Stimulated activated CD4-positive, alpha-beta T cell treated with anti-CD3 and anti-CD28 coated beads, TNF-alpha, amount 100 ng/mL, for 1 hour (primary cell): ENCODE results near the gene UBXN6.

Source experiments
- DNase-seq, 3 donors: peaks; one replicate each; pipeline ENCODE4 v3.0.0-alpha.2; 2020; ENCODE audit warnings: low read depth in 3 of 3, low spot score in 1 of 3

UBXN6 gene

DNA sequence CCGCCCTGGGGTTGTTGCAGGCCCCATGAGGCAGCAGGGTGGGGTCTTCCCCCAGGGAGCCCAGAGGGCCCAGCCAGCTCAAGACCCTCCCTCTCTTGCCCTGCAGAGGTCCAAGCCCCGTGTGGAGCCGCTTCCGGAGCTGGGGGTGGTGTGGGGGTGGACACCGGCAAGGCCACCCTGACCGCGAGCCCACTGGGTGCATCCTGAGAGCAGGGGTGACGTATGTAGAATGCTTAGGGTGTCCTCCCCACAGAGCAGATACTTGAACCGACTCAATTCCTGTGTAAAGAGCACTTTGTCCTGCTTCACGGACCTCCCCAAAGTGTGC is 14.8 kb downstream of the UBXN6 start:
- no peak for DNase-seq

DNA sequence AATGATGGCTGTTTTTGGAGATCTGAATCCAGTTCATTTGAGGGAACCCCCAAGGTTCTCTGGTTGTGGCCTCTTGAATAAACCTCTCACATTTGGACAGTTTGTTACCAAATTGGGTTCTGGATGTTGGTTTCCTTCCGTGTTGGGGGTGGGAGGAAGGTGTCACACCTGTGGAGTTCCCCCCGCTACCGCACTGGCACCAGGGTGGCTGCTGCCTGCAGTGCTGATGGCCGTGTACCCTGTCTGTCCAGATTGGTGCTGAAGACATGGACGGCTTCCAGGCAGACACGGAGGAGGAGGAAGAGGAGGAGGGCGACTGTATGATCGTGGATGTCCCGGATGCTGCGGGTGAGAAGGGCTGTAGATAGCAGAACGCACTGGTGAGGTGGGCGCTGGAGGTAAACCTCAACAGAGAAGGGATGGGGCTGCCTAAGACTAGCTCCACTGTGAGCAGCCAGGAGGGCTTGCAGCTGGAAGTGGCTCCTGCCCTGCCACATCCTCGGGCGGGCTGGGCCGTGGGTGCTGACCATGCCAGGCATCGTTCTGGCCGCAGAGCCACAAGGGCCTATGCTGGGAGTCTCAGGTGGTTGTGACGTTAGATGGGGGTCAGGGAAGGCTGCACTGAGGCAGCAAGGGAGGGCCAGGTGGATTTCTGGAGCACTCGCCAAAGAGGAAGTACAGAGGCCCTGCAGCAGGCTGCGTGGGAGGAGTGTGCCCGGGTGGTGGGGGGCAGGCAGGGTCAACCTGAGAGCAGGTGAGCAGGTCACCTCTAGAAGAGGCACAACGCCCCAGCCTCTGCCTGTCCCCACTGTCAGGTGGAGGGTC is 15.4 kb downstream of the UBXN6 start:
- DNase-seq = no peak

DNA sequence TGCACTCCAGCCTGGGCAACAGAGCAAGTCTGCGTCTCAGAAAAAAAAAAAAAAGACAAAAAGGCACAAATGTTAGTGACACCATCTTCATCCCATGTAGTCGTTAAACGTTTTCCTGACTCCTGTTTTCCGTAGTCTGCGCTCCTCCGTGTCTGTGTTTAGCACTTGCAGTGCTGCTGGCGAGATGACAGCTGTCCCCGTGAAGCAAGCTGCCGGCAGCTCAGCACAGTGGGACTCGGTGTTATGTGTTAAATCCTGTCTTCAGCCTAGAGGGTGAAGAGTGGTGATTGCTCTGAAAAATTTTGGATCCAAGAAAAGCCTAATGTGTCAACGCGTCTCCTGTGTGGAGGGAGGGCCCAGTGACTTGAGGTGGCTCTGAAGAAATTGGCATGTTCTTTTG is 18.4 kb downstream of the UBXN6 start:
- no peak for DNase-seq

DNA sequence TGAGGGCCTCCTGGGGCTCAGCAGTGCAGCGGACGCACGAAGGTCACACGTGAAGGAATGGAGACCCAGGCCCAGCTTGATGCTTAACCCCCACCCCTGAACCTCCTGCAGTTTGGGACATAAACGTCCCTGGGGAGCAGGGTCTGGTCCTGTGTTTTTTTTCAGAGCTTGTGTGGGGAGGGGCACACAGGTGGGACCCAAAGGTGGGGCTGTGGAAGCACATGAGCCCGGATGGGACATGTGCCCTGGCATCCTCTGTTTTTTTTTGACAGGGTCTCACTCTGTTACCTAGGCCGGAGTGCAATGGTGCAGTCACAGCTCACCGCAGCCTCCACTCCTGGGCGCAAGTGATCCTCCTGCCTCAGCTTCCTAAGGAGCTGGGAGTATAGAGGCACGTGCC is 20.5 kb downstream of the UBXN6 start:
- DNase-seq = no peak

DNA sequence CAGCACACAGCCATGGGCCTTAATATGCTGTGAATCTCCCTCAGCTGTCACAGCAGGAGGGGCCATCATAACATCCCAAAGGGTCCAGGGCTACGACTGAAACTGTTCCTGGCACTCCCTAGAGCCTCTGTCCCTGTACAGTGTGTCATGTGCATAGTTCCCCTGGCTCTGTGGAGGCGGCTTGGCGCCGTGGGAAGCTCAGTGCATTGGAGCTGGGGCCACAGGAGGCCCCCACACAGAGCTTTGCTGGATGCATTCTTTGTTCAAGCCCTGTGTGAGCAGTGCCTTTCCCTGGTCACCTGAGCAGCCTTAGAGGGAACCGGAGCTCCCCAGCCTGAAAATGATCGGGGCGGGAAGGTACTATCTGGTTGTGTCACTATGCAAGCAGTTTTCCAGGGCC is 21.4 kb downstream of the UBXN6 start:
- DNase-seq = no peak

DNA sequence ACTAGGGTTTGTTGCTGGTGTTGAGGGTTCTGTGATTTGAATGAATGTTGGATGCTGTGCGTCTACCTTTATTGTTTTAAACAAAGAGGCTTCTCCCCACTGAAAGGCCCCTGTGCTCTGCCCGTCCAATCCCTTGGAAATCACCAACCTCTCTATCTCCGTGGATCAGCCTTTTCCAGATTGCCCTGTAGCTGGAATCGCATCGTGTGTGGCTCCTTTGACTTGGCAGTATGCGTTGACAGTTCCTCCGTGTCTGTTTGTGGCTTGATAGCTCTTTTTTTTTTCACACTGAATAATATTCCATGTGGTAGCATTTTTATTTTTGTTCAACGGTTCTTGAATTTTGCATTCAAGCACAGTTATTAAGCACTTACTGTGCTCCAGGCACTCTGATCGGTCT is 23.2 kb downstream of the UBXN6 start:
- DNase-seq = no peak

DNA sequence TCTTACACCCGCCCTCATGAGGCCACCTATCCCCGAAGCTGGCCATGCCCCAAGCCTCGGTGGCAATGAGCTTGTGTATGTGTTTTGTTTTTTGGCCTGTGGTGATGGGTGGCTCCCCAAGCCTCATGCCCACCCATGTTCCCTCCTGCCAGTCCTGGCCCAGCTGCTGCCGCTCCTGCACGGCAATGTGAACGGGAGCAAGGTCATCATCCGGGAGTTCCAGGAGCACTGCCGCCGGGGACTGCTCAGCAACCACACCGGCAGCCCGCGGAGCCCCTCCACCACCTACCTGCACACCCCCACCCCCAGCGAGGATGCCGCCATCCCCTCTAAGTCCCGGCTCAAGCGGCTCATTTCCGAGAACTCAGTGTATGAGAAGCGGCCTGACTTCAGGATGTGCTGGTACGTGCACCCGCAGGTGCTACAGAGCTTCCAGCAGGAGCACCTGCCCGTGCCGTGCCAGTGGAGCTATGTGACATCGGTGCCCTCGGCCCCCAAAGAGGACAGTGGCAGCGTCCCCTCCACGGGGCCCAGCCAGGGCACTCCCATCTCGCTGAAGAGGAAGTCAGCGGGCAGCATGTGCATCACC is 24.6 kb downstream of the UBXN6 start:
- no peak for DNase-seq

DNA sequence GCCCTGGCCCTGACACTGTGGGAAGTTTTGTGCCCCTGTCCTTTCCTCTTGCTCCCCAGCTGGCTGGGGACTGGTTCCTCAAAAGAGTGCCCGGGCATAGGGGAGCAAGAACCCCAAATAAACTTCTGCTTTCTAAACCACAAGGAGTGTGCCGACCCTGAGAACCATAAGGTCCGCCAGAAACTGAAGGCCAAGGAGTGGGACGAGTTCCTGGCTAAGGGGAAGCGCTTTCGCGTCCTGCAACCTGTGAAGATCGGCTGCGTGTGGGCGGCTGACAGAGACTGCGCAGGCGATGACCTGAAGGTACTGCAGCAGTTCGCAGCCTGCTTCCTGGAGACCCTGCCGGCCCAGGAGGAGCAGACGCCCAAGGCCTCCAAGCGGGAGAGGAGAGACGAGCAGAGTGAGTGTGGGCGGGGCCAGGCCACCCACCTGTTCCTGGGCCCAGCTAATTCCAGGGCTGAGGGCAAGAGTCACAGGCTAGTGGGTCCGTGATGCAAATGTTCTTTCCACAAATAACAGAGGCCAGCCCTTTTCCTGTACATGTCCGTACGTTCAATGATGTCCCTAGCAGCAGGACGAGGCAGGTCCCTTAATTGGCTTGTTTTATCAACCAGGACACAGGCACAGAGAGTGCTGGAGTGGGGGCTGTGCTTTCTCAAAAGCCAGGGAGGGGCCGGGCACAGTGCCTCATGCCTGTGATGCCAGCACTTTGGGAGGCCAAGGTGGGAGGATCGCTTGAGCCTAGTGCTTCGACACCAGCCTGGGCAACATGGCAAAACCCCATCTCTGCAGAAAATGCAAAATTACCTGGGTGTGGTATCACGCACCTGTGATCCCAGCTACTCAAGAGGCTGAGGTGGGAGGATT is 25.6 kb downstream of the UBXN6 start:
- DNase-seq = no peak

DNA sequence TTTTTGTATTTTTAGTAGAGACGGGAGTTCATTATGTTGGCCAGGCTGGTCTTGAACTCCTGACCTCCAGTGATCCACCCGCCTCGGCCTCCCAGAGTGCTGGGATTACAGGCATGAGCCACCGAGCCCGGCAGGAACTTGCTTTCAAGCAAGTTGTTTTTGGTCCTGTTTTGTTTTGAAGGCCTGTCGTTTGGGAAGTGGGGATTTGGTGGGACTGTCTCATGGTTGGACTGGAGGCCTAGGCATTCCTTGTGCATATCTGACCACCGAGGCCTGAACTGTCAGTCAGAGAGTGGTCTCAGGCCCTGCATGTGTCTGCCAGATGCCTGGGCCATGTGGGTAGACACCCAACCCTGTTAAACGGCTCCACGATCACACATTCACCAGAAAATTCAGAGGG is 26.3 kb downstream of the UBXN6 start:
- DNase-seq = no peak

DNA sequence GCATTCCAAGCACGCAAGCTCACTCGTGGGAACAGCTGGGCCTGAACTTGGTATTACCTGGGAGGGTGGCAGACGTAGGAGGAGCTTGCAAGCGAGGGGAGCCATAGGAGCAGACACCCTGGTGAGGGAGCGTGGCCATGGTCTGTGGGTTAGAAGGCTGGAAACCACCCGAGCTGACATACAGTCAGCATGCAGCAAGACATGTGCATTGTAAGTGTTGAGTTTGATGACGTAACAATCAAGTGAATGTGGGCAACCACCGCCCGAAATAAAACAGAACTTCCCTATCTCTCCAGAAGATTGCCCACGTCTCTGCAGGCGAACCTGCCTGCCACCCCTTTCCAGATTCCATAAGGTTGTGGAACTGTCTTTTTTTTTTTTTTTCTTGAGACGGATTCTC is 26.8 kb downstream of the UBXN6 start:
- DNase-seq = no peak

DNA sequence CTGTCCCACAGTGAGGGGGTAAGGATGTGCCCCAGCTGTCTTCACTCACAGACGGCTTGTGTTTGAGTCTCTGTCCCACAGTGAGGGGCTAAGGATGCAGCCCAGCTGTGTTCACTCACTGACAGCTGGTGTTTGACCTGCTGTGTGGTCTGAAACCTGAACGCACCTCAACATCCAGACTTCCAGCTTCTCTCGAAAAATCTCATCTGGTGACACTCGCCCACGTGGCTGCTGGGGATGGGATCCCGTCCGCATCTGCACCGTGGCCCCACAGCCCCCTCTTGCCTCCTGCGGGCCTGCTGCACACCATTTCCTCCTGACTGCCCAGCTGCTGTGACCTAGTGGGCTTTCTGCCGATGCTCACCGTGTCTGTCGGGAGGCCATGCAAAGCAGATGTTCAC is 27.8 kb downstream of the UBXN6 start:
- no peak for DNase-seq

DNA sequence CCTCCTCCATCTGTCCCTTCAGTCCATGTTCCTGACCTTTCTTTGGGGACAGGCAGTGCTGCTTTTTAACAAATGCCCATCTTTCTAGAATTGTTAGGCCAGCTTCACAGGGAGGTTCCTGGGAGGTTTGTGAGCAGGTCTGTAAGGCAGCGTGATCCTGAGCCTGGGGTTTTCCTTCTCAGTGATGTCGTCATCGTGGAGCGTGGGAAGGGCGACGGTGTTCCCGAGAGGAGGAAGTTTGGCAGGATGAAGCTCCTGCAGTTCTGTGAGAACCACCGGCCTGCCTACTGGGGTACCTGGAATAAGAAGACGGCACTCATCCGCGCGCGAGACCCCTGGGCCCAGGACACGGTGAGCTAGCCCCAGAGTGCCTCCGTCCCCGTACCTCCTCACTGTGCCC is 28.3 kb downstream of the UBXN6 start:
- DNase-seq = no peak

DNA sequence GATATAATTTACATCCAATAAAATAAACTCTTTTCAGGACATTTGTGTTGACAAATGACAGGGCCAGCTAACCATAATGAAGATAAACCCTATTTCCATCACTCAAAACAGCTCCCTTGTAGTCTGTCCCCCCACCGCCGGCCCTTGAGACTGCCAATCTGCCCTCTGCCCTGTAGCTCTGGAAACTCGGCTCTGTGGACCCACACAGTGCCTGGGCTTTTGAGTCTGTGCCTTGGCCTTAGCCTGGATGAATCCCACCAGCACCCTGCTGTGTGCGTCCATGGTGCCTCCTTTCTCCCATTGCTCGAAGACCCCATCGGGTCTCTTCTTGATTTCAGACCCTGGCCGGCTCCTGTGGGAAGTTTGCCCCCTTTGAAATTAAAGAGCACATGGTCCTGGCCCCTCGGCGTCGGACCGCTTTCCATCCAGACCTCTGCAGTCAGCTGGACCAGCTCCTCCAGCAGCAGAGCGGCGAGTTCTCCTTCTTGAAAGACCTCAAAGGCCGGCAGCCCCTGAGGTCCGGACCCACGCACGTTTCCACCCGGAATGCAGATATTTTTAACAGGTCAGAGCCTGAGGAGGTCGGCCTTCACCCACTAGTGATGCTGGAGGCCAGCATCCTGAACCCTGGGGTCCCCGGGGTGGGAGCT is 29.1 kb downstream of the UBXN6 start:
- no peak for DNase-seq

DNA sequence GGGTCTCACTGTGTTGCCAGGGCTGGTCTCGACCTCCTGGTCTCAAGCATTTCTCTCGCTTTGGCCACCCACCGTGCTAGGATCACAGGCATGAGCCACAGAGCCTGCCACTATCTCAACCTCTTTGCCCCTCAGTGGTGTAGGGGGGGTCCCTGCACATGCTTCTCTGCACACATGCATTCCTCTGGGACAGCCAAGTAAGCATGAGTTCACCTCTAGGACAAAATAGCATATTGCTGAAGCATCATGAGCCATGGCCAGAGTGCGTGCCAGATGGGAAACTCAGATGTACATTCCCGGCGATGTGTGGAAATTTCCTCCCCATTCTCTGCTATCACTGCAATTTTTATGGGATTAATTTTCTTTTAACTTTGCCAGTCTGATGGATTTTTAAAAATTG is 32.1 kb downstream of the UBXN6 start:
- DNase-seq = no peak

DNA sequence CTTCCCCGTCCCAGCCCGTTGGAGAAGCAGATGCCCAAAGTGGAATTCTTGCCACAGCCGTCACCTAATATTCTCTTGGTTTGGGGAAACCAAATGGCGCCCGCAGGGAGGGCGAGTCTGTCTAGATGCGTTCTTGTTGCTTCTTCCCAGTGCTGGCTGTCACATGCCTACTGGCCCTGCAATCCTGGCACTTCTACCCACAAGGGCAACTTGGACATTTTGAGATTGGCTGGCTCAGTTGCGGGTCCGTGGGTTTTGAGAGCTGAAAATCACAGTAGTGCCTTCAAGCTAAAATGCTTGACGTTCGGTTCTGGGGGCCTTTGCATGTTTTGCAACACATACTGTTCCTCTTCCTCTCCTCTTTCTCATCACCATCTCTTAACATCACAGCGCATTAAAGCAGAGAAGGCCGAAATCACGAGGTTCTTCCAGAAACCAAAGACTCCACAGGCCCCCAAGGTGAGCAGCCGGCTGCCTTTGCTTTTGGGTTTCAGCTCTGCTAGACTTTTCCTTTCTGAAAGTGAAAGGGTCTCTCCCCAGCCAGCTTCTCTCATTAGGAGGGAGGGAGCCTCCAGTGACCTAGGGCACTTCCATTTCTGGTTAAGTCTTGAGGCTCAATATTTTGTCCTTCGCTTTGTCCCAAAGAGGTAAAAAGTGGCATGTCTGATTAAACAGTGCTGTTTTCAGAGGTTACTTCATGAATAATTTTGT is 34.0 kb downstream of the UBXN6 start:
- no peak for DNase-seq

DNA sequence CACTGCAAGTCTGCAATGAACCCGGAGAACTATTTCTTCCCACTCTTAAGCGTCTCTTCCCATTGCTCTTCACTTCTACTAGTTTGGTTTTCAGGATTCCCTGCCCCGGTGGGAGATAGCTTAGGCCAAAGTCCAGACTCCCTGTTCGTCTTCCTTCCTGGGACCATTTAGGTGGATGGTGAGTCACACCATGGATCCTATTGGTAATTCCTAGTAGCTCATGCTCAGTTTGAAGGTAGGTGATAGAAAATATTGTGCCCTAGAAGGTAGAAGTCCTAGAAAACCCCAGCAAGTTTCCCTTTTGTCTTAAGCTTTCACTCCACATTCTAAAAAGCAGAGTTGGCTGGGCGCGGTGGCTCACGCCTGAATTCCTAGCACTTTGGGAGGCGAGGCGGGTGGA is 41.3 kb downstream of the UBXN6 start:
- no peak for DNase-seq

DNA sequence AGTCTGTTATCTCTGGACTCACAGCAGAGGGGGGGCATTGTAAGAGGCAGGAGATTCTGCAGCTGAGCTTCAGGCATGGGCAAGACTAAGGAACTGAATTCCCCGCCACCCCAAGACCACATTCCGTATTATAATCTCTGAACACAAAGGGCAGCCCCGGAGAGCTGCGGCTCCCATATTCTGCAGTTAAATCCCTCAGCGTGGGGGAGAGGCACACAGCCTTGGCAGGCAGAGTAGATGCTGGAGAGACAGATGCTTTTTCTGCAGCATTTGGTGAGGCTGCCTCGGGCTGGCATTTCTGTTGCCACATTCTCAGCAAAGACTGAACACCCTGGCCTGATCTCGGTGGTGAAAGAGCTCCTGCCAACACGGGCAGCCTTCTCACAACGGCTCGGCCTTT is 42.2 kb downstream of the UBXN6 start:
- DNase-seq = no peak

DNA sequence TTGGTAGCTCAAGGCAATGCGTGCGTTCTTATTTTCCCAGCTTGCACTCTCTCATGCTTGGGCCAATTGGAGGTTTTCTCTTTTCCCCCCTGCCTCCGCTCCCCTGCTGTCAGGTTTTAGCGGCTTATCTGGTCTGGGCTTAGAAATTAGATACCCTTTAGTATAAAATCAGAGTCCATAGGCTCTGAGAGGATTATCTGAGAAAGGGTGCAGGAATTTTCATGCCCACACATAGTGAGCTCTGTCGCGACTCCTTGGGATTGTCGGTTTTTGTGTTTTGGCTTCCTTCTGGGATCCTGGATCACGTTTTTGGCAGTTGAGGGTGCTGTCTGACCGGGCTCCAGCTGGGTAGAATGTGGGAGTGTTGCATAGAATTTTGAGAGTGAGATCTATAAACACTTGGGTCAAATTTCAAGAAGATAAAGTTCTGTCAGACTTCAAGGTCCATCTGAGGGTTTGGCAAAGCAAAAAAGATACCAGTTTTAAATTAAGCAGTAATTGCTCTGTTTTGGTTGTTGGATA is 42.7 kb downstream of the UBXN6 start:
- DNase-seq = no peak

DNA sequence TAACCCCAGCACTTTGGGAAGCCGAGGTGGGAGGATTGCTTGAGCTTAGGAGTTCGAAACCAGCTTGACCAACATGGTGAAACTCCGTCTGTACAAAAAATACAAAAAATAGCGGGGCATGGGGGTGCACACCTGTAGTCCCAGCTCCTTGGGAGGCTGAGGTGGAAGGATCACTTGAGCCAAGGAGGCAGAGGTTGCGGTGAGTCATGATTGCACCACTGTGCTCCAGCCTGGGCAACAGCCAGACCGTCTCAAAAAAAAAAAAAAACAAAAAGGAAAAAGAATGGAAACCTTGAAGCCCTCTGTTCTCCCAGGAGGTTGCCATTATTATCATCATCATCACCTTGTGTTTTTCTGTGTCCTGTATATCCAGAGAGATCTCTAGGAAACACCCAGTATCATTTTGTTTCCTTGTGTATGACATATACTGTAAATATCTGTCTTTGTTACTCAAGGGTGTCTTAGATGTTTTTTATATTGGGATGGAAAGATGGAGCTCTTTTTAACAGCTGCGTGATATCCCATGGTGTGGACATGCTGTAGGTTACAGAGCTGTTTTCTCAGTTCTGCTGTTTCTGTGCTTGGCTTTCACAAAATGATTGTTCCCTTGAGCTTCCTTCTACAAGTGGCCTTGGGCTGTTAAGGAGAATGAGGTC is 43.3 kb downstream of the UBXN6 start:
- DNase-seq = no peak

DNA sequence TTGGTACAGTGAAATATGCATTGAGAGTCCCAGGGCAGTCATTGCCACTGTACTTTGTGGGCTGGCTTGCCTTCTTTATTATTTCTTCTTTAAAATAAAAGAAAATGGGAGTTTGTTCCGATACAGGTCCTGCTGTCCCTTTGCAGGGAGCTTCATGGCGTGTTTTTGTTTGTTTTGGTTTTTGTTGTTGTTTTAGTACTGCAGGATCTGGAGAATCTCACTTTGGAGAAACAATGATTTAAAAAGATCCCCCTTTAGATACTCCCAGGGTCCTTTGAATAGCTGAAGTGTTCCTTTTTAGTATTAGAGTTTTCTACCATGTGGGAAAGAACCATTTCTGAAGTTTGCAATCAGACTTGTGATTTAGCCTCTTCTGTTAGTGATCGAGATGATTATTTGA is 44.0 kb downstream of the UBXN6 start:
- no peak for DNase-seq
